OCI-LY7 (cell line): ENCODE data around the gene NUP58. TPM values are rescaled to one million over a fixed set of nuclear protein-coding genes. Genes with fewer than 3 reads are reported as not detected.

Experiments
- BruUV-seq: library from RNA; stranded (reverse); fragments of 400-500 nt; replicated peaks from 2 replicates; lab custom pipeline; 2021; lab: Mats Ljungman, UMichigan
- CTCF ChIA-PET: fragments of 300-600 bp; sonication (Branson Sonifier 250); formaldehyde crosslinking; loops from one replicate; lab custom pipeline; 2022; ENCODE audit warnings: antibody characterized with exemption; ENCODE audit not compliant: unreplicated experiment; lab: Charles Lee
- POLR2A ChIA-PET: fragments of 300-600 bp; sonication (Branson Sonifier 250); formaldehyde crosslinking; loops from one replicate; lab custom pipeline; 2022; ENCODE audit warnings: antibody characterized with exemption; lab: Charles Lee
- DNase-seq: peaks from one replicate; pipeline ENCODE4 v3.0.0-alpha.2; 2015; ENCODE audit warnings: low spot score
- H2AFZ ChIP-seq: fragments of 200-600 bp; sonication (generic), shearing (Covaris generic); 2 replicates; pipeline ENCODE4 v1.6.1; 2014; ENCODE audit warnings: mild to moderate bottlenecking, antibody characterized with exemption, low read length, moderate library complexity
- H3K27ac ChIP-seq: fragments of 200-600 bp; sonication (generic); 2 replicates; pipeline ENCODE4 v1.5.1; 2014; ENCODE audit warnings: mixed run types, low read depth, mild to moderate bottlenecking, moderate library complexity, low read length, inconsistent platforms; ENCODE audit not compliant: poor library complexity, severe bottlenecking
- H3K36me3 ChIP-seq: fragments of 200-600 bp; sonication (generic); 2 replicates; pipeline ENCODE4 v1.6.1; 2014; ENCODE audit warnings: mild to moderate bottlenecking, antibody characterized with exemption, low read length, moderate library complexity, mixed read lengths; ENCODE audit not compliant: insufficient read depth
- H3K4me1 ChIP-seq: fragments of 200-600 bp; sonication (generic); 2 replicates; pipeline ENCODE4 v1.5.1; 2014; ENCODE audit warnings: mild to moderate bottlenecking, low read length; ENCODE audit not compliant: insufficient read depth, poor library complexity, severe bottlenecking
- H3K4me2 ChIP-seq: fragments of 200-600 bp; sonication (generic); 2 replicates; pipeline ENCODE4 v1.6.1; 2014; ENCODE audit warnings: mild to moderate bottlenecking, low read length
- H3K4me3 ChIP-seq: fragments of 200-600 bp; sonication (generic); 2 replicates; pipeline ENCODE4 v1.5.1; 2014; ENCODE audit warnings: mild to moderate bottlenecking, low read depth, low read length; ENCODE audit not compliant: poor library complexity, severe bottlenecking
- H3K79me2 ChIP-seq: fragments of 200-600 bp; sonication (generic); 2 replicates; pipeline ENCODE4 v1.6.1; 2016; ENCODE audit warnings: low read depth, mild to moderate bottlenecking, low read length, moderate library complexity, mixed read lengths; ENCODE audit not compliant: insufficient read depth
- H3K9me2 ChIP-seq: fragments of 200-600 bp; sonication (generic); 2 replicates; pipeline ENCODE4 v1.6.1; 2016; ENCODE audit warnings: mild to moderate bottlenecking, low read length, mixed read lengths; ENCODE audit not compliant: insufficient read depth
- H3K9me3 ChIP-seq: fragments of 200-600 bp; sonication (generic); 2 replicates; pipeline ENCODE4 v1.6.1; 2014; ENCODE audit warnings: mild to moderate bottlenecking, mixed run types, low read length, mixed read lengths
- H4K20me1 ChIP-seq: fragments of 200-600 bp; sonication (generic); 2 replicates; pipeline ENCODE4 v1.6.1; 2014; ENCODE audit warnings: mild to moderate bottlenecking, antibody characterized with exemption, low read length, moderate library complexity, mixed read lengths; ENCODE audit not compliant: insufficient read depth
- CTCF ChIP-seq: fragments of 200-600 bp; sonication (generic); conservative IDR thresholded peaks from 2 replicates; pipeline ENCODE4 v1.5.1; 2014; ENCODE audit warnings: mild to moderate bottlenecking, antibody characterized with exemption, low read length, moderate library complexity, mixed read lengths
- EZH2phosphoT487 ChIP-seq: fragments of 200-600 bp; sonication (generic); IDR thresholded peaks from 2 replicates; pipeline ENCODE4 v1.6.1; 2018; ENCODE audit warnings: low read depth, borderline replicate concordance, mild to moderate bottlenecking, mixed run types, antibody characterized with exemption, low read length, moderate library complexity, mixed read lengths
- intact Hi-C: fragments of 100-400 bp; cut with micrococcal nuclease; formaldehyde crosslinking; loops from one replicate; pipeline ENCODE4 v1.10.0; 2022; ENCODE audit not compliant: unreplicated experiment
- total RNA-seq, 2 experiments: library from RNA; depleted of rRNA in 1 of 2; stranded (reverse); fragments of >200 nt in 1 of 2; shearing (Covaris generic) in 1 of 2; gene quantifications; 2 replicates each; pipeline ENCODE4 v1.2.3, GENCODE V29; 2014 to 2022

NUP58 gene
- total RNA-seq, 2 experiments from 2014 or later, result 82.7 to 127 TPM

DNA sequence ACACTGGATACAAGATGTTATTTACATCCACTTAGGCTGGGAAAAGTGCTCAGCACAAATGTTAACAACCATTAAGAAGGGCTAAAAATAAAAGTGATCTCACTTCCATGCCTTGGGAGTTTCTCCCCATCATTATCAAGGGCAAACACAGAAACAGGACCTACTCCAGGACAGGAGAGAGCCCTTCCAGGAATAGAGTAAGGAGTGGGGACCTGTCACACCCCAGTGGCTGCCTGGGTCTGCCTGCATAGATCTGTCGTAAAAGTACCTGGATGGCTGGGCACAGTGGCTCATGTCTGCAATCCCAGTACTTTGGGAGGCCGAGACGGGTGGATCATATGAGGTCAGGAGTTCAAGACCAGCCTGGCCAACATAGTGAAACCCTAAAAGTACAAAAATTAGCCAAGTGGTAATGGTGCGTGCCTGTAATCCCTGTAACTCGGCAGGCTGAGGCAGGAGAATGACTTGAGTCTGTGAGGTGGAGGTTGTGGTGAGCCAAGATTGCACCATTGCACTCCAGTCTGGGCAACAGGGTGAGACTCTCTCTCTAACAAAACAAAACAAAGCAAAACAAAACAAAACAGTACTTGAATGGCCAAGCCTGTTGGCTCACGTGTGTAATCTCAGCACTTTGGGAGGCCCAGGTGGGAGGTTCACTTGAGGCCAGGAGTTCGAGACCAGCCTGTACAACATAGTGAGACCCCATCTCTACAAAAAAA lies 76.0 kb downstream of the NUP58 start:
- H3K9me2 ChIP-seq, result no peaks in the 10 kb centered on the region
- no peaks in the 10 kb centered on the region for H4K20me1 ChIP-seq
- no peaks in the 10 kb centered on the region for H3K9me3 ChIP-seq
- BruUV-seq, result no TSS peak
- TF ChIP-seq EZH2phosphoT487 (no peak), CTCF (no peak)
- no peaks in the 10 kb centered on the region for H3K4me1 ChIP-seq
- H3K4me2 ChIP-seq, result no peak overlapping the region
- ChIA-PET POLR2A (interaction anchor here (0.6 kb wide), 1 partner anchor 202 kb away, joined by 3 read pairs; no protein-coding TSS in a partner anchor), CTCF (no interaction called here)
- DNase-seq, result no peak
- intact Hi-C loops, result no loop called here
- H3K27ac ChIP-seq, result no peak overlapping the region
- no peak overlapping the region for H2AFZ ChIP-seq
- no peaks in the 10 kb centered on the region for H3K79me2 ChIP-seq
- H3K4me3 ChIP-seq, result no peak overlapping the region
- no peaks in the 10 kb centered on the region for H3K36me3 ChIP-seq

- Histone ChIP-seq H3K9me2 (no peaks in the 10 kb centered on the region), H2AFZ (no peak overlapping the region), H3K27ac (no peak overlapping the region), H3K79me2 (no peaks in the 10 kb centered on the region), H3K4me1 (no peaks in the 10 kb centered on the region), H3K4me3 (no peak overlapping the region), H3K9me3 (no peaks in the 10 kb centered on the region), H3K4me2 (no peak overlapping the region), H3K36me3 (no peaks in the 10 kb centered on the region), H4K20me1 (no peaks in the 10 kb centered on the region)
- ChIA-PET CTCF (no interaction called here), POLR2A (no interaction called here)
- no peak for DNase-seq
- BruUV-seq, result no TSS peak
- no peak for TF ChIP-seq EZH2phosphoT487
- no peak for TF ChIP-seq CTCF
- intact Hi-C loops, result no loop called here
Observed at GRCh38 chr13:25378528-25378927, 77.1 kb downstream of the NUP58 start.

GRCh38 chr13:25379011-25379410 lies 77.6 kb downstream of the NUP58 start:
- intact Hi-C loops, result no loop called here
- Histone ChIP-seq H3K36me3 (no peaks in the 10 kb centered on the region), H3K79me2 (no peaks in the 10 kb centered on the region), H3K4me3 (no peak overlapping the region), H4K20me1 (no peaks in the 10 kb centered on the region), H3K9me2 (no peaks in the 10 kb centered on the region), H3K4me1 (no peaks in the 10 kb centered on the region), H3K4me2 (no peak overlapping the region), H2AFZ (no peak overlapping the region), H3K9me3 (no peaks in the 10 kb centered on the region), H3K27ac (no peak overlapping the region)
- no peak for DNase-seq
- TF ChIP-seq CTCF (no peak), EZH2phosphoT487 (no peak)
- CTCF ChIA-PET, result no interaction called here
- no TSS peak for BruUV-seq
- POLR2A ChIA-PET, result no interaction called here
